Measurements from ENCODE around the gene CATSPERZ. TPM values are rescaled to one million over a fixed set of nuclear protein-coding genes. Genes with fewer than 3 reads are reported as not detected.

Gene CATSPERZ
- total and polyA plus RNA-seq, 9 of the 15 experiments (the other 6 are each of a cell fraction or from before 2014, with no cell fraction given): 0.86 to 8.5 (median 3.5) TPM

DNA sequence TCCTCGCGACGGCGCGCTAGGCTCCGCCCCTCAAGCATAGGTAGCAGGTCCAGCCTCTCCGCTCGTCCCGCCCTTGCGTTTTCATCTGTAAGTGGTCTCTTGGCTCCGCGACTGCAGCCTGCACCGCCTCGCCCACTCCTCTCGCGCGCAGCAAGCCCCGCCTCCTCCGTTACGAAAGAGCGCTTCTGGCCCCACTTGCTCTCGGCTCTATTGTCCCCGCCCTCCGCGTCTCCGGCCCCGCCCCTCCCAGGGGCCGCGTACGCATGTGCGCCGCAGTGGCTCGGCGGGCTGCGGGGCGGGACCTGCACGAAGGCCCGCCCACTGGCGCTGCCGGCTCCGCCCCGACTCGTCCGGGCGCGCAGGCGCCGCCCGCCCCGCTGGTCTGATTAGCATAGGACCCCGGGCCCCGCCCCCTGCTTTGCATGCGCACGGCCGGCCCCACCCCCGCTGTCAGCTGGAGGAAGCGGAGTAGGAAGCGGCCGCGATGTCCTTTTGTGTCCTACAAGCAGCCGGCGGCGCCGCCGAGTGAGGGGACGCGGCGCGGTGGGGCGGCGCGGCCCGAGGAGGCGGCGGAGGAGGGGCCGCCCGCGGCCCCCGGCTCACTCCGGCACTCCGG, 5.0 kb downstream of the CATSPERZ start, which contains the start of gene ESRRA (continued):
- TF ChIP-seq ETS2 (tag; IDR thresholded peaks at IDR 0.05; ENCODE audit: borderline replicate concordance, poor library complexity, severe bottlenecking) (no peak), SIN3A (IDR thresholded peaks at IDR 0.05; ENCODE audit: borderline replicate concordance in 2 of 2, control insufficient read depth in 1 of 2, low read depth in 2 of 2, low read length in 2 of 2) (peak in 1 of 2 experiments; percentile 84; a peak in 1 of 4 replicates), ZNF324 (CRISPR knock-in tag; IDR thresholded peaks at IDR 0.05) (no peak), SMARCB1 (IDR thresholded peaks at IDR 0.05; ENCODE audit: insufficient read length, low read depth) (no peak), NEUROD1 (IDR thresholded peaks at IDR 0.05; ENCODE audit: borderline replicate concordance, low read depth, low read length, partially characterized antibody) (no peak), SMAD4 (CRISPR knock-in tag; conservative IDR thresholded peaks at IDR 0.05) (no peak), KLF10 (CRISPR knock-in tag; IDR thresholded peaks at IDR 0.05) (no peak), IRF2 (CRISPR knock-in tag; IDR thresholded peaks at IDR 0.05) (no peak), ZNF445 (CRISPR knock-in tag; IDR thresholded peaks at IDR 0.05; ENCODE audit: low read depth) (no peak), MCM5 (IDR thresholded peaks at IDR 0.05; ENCODE audit: low read depth) (no peak), POLR2A (conservative IDR thresholded peaks at IDR 0.05) (no peak), CTBP1 (IDR thresholded peaks at IDR 0.05; ENCODE audit: borderline replicate concordance) (peak; percentile 24), ZNF274 (IDR thresholded peaks at IDR 0.05; ENCODE audit: borderline replicate concordance, low read depth, low read length) (no peak), NFE2 (IDR thresholded peaks at IDR 0.05; ENCODE audit: low read depth) (no peak), HDAC8 (tag; IDR thresholded peaks at IDR 0.05) (no peak), DNMT1 (IDR thresholded peaks at IDR 0.05) (no peak), ZNF444 (CRISPR knock-in tag; IDR thresholded peaks at IDR 0.05) (no peak), HMG20A (CRISPR knock-in tag; conservative IDR thresholded peaks at IDR 0.05) (no peak), HNRNPK (IDR thresholded peaks at IDR 0.05; ENCODE audit: low read depth, low read length, poor library complexity, severe bottlenecking) (peak; percentile 72), CREM (IDR thresholded peaks at IDR 0.05; ENCODE audit: low read depth) (peak; percentile 73), FOXK1 (CRISPR knock-in tag; IDR thresholded peaks at IDR 0.05; ENCODE audit: borderline replicate concordance) (no peak), ZNF431 (CRISPR knock-in tag; IDR thresholded peaks at IDR 0.05) (no peak)
- TF ChIP-seq, protein P1, sequence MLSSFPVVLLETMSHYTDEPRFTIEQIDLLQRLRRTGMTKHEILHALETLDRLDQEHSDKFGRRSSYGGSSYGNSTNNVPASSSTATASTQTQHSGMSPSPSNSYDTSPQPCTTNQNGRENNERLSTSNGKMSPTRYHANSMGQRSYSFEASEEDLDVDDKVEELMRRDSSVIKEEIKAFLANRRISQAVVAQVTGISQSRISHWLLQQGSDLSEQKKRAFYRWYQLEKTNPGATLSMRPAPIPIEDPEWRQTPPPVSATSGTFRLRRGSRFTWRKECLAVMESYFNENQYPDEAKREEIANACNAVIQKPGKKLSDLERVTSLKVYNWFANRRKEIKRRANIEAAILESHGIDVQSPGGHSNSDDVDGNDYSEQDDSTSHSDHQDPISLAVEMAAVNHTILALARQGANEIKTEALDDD (IDR thresholded peaks at IDR 0.05): no peak
- TF ChIP-seq, protein P2, sequence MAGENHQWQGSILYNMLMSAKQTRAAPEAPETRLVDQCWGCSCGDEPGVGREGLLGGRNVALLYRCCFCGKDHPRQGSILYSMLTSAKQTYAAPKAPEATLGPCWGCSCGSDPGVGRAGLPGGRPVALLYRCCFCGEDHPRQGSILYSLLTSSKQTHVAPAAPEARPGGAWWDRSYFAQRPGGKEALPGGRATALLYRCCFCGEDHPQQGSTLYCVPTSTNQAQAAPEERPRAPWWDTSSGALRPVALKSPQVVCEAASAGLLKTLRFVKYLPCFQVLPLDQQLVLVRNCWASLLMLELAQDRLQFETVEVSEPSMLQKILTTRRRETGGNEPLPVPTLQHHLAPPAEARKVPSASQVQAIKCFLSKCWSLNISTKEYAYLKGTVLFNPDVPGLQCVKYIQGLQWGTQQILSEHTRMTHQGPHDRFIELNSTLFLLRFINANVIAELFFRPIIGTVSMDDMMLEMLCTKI (IDR thresholded peaks at IDR 0.05; ENCODE audit: partially characterized antibody): no peak
- TF ChIP-seq, protein P3, sequence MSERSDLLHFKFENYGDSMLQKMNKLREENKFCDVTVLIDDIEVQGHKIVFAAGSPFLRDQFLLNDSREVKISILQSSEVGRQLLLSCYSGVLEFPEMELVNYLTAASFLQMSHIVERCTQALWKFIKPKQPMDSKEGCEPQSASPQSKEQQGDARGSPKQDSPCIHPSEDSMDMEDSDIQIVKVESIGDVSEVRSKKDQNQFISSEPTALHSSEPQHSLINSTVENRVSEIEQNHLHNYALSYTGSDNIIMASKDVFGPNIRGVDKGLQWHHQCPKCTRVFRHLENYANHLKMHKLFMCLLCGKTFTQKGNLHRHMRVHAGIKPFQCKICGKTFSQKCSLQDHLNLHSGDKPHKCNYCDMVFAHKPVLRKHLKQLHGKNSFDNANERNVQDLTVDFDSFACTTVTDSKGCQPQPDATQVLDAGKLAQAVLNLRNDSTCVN (CRISPR knock-in tag; IDR thresholded peaks at IDR 0.05): no peak
- TF ChIP-seq, protein P4, sequence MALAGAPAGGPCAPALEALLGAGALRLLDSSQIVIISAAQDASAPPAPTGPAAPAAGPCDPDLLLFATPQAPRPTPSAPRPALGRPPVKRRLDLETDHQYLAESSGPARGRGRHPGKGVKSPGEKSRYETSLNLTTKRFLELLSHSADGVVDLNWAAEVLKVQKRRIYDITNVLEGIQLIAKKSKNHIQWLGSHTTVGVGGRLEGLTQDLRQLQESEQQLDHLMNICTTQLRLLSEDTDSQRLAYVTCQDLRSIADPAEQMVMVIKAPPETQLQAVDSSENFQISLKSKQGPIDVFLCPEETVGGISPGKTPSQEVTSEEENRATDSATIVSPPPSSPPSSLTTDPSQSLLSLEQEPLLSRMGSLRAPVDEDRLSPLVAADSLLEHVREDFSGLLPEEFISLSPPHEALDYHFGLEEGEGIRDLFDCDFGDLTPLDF (CRISPR knock-in tag; IDR thresholded peaks at IDR 0.05): no peak; the same call in 1 of the 2 replicates
